GM12872 (cell line): Measurements from ENCODE around the gene RELT.

Experiments used
- CTCF ChIP-seq: IDR thresholded peaks from 3 replicates; pipeline ENCODE4 v1.5.1; 2011; ENCODE audit warnings: low read depth, mild to moderate bottlenecking, low read length, moderate library complexity; ENCODE audit not compliant: insufficient read depth

RELT gene

GRCh38 chr11:73343076-73343873 lies 32.9 kb upstream of the RELT start:
- TF ChIP-seq CTCF, result no peak

GRCh38 chr11:73344191-73344607 lies 32.0 kb upstream of the RELT start:
- TF ChIP-seq CTCF, result no peak

GRCh38 chr11:73345481-73346160 lies 30.6 kb upstream of the RELT start:
- no peak for TF ChIP-seq CTCF

- TF ChIP-seq CTCF, result no peak
Observed at GRCh38 chr11:73346186-73346935, 29.8 kb upstream of the RELT start.

- no peak for TF ChIP-seq CTCF
Observed at GRCh38 chr11:73347067-73347466, 29.1 kb upstream of the RELT start.

GRCh38 chr11:73348838-73349237 lies 27.4 kb upstream of the RELT start:
- TF ChIP-seq CTCF, result no peak

- no peak for TF ChIP-seq CTCF
Observed at GRCh38 chr11:73349633-73350032, 26.6 kb upstream of the RELT start.
